ENCODE measurements around the gene PTPRQ.

The PTPRQ gene

GRCh38 chr12:80576641-80577418 lies 132.8 kb downstream of the PTPRQ start:
- TF ChIP-seq, protein P1, sequence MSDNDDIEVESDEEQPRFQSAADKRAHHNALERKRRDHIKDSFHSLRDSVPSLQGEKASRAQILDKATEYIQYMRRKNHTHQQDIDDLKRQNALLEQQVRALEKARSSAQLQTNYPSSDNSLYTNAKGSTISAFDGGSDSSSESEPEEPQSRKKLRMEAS (IDR thresholded peaks at IDR 0.05; ENCODE audit: low read depth, low read length): no peak
- TF ChIP-seq, protein P2, sequence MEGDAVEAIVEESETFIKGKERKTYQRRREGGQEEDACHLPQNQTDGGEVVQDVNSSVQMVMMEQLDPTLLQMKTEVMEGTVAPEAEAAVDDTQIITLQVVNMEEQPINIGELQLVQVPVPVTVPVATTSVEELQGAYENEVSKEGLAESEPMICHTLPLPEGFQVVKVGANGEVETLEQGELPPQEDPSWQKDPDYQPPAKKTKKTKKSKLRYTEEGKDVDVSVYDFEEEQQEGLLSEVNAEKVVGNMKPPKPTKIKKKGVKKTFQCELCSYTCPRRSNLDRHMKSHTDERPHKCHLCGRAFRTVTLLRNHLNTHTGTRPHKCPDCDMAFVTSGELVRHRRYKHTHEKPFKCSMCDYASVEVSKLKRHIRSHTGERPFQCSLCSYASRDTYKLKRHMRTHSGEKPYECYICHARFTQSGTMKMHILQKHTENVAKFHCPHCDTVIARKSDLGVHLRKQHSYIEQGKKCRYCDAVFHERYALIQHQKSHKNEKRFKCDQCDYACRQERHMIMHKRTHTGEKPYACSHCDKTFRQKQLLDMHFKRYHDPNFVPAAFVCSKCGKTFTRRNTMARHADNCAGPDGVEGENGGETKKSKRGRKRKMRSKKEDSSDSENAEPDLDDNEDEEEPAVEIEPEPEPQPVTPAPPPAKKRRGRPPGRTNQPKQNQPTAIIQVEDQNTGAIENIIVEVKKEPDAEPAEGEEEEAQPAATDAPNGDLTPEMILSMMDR (IDR thresholded peaks at IDR 0.05; ENCODE audit: low read depth, low read length): no peak
- TF ChIP-seq POLR2A (IDR thresholded peaks at IDR 0.05; ENCODE audit: extremely low read depth, insufficient read length): no peak
- no peak for TF ChIP-seq MYC (IDR thresholded peaks at IDR 0.05; ENCODE audit: low read depth, low read length)
- no peak overlapping the region for H3K4me3 ChIP-seq (ENCODE audit: low read depth, low read length)
- no peak for DNase-seq (ENCODE audit: low read depth)

GRCh38 chr12:80580254-80580653 lies 136.2 kb downstream of the PTPRQ start:
- no peak overlapping the region for H3K4me3 ChIP-seq (ENCODE audit: low read depth, low read length)
- DNase-seq (ENCODE audit: low read depth): no peak
- TF ChIP-seq, protein P2 (IDR thresholded peaks at IDR 0.05; ENCODE audit: low read depth, low read length): no peak
- TF ChIP-seq MYC (IDR thresholded peaks at IDR 0.05; ENCODE audit: low read depth, low read length): no peak
- TF ChIP-seq POLR2A (IDR thresholded peaks at IDR 0.05; ENCODE audit: extremely low read depth, insufficient read length): no peak
- TF ChIP-seq, protein P1 (IDR thresholded peaks at IDR 0.05; ENCODE audit: low read depth, low read length): no peak

- TF ChIP-seq, protein P2 (IDR thresholded peaks at IDR 0.05; ENCODE audit: low read depth, low read length): no peak
- TF ChIP-seq POLR2A (IDR thresholded peaks at IDR 0.05; ENCODE audit: extremely low read depth, insufficient read length) (no peak), MYC (IDR thresholded peaks at IDR 0.05; ENCODE audit: low read depth, low read length) (no peak)
- TF ChIP-seq, protein P1 (IDR thresholded peaks at IDR 0.05; ENCODE audit: low read depth, low read length): no peak
- H3K4me3 ChIP-seq (ENCODE audit: low read depth, low read length): no peak overlapping the region
- DNase-seq (ENCODE audit: low read depth): no peak
Observed at GRCh38 chr12:80581783-80582182, 137.7 kb downstream of the PTPRQ start.

DNA sequence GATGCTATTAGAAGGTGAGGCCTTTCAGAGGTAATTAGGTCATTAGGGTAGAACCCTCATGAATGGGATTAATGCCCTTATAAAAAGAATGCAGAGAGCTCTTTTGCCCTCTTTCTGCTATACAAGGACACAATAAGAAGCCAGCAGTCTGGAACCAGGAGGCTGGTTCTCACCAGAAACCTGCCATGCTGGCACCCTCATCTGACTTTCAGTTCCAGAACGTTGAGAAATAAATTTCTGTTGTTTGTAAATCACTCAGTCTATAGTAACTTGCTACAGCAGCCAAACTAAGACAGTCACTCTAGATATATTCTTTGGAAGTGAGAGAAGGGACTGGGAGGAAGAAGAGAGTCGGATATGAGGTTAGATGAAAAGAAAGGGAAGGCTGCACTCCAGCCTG lies 138.4 kb downstream of the PTPRQ start:
- TF ChIP-seq, protein P1 (IDR thresholded peaks at IDR 0.05; ENCODE audit: low read depth, low read length): no peak
- TF ChIP-seq, protein P2 (IDR thresholded peaks at IDR 0.05; ENCODE audit: low read depth, low read length): no peak
- no peak for TF ChIP-seq MYC (IDR thresholded peaks at IDR 0.05; ENCODE audit: low read depth, low read length)
- H3K4me3 ChIP-seq (ENCODE audit: low read depth, low read length): no peak overlapping the region
- DNase-seq (ENCODE audit: low read depth): no peak

GRCh38 chr12:80589077-80589476 lies 145.0 kb downstream of the PTPRQ start:
- TF ChIP-seq POLR2A (IDR thresholded peaks at IDR 0.05; ENCODE audit: extremely low read depth, insufficient read length): no peak
- no peak for DNase-seq (ENCODE audit: low read depth)

DNA sequence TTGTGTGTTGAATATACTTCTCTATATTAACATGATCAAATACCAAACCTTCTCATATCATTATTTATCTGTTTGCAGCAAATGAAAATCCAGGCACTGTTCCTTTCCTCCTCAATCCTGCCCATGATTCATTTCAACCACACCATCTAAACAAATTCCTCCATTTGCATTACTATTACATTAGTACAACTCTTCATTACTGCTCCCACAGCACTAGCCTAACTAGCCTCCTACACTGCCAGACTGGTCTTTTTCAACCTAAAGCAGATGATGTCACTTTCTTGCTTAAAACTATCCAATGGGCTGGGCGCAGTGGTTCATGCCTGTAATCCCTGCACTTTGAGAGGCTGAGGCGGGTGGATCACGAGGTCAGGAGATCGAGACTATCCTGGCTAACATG lies 146.1 kb downstream of the PTPRQ start:
- TF ChIP-seq, protein P2 (IDR thresholded peaks at IDR 0.05; ENCODE audit: low read depth, low read length): no peak
- TF ChIP-seq, protein P1 (IDR thresholded peaks at IDR 0.05; ENCODE audit: low read depth, low read length): no peak
- no peak for TF ChIP-seq MYC (IDR thresholded peaks at IDR 0.05; ENCODE audit: low read depth, low read length)
- TF ChIP-seq POLR2A (IDR thresholded peaks at IDR 0.05; ENCODE audit: extremely low read depth, insufficient read length): no peak
- no peak for DNase-seq (ENCODE audit: low read depth)
- H3K4me3 ChIP-seq (ENCODE audit: low read depth, low read length): no peak overlapping the region

More at GRCh38 chr12:80589077-80589476, 145.0 kb downstream of the PTPRQ start:
- H3K4me3 ChIP-seq (ENCODE audit: low read depth, low read length): no peak overlapping the region
